ENCODE results near the gene IFFO2.

GRCh38 chr1:18994381-18994780 is 37.9 kb upstream of the IFFO2 start:
- TF ChIP-seq CTCF (IDR thresholded peaks at IDR 0.05) = no peak
- no peak for TF ChIP-seq POLR2A (IDR thresholded peaks at IDR 0.05)

All from esophagus squamous epithelium (tissue), 4 donors.